Stimulated activated CD4-positive, alpha-beta T cell treated with anti-CD3 and anti-CD28 coated beads, Interleukin-12 subunit alpha, Interleukin-12 subunit beta, amount 100 ng/mL, for 48 hours (primary cell): ENCODE results near the gene MAGI1.
"Not testable (repeated sequence)": the region's sequence is repeated elsewhere in the genome, so short reads cannot be mapped to it uniquely, and the experiment has no call there.

Source experiments
- DNase-seq, 3 donors: peaks; one replicate each; pipeline ENCODE4 v3.0.0-alpha.2; 2020; ENCODE audit warnings: low read depth in 2 of 3, low spot score in 1 of 3

The MAGI1 gene

DNA sequence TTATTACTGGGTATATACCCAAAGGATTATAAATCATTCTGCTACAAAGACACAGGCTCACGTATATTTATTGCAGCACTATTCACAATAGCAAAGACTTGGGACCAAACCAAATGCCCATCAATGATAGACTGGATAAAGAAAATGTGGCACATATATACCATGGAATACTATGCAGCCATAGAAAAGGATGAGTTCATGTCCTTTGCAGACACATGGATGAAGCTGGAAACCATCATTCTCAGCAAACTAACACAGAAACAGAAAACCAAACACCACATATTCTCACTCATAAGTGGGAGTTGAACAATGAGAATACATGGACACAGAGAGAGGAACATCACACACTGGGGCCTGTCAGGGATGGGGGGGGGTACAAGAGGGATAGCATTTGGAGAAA, 495.3 kb downstream of the MAGI1 start:
- DNase-seq = not testable (repeated sequence)

DNA sequence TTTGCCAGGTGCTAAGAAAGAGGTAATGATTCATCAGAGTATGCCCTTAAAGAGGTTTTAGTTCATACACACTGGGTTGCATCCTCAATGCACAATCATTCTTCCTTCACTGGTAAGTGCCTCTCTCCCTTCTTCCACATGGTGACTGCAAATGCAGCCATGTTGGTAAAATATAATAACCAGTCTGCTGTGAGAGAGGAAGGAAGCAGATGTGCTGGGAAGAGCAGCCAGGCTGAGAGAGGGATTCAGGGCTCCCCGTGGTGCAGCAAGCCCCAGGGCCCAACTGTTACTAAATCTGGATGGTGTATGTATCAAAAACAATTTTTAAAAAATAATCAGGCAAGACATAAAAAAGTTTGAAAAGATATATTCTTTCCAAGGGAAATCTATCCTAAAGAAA, 498.1 kb downstream of the MAGI1 start:
- no peak for DNase-seq

DNA sequence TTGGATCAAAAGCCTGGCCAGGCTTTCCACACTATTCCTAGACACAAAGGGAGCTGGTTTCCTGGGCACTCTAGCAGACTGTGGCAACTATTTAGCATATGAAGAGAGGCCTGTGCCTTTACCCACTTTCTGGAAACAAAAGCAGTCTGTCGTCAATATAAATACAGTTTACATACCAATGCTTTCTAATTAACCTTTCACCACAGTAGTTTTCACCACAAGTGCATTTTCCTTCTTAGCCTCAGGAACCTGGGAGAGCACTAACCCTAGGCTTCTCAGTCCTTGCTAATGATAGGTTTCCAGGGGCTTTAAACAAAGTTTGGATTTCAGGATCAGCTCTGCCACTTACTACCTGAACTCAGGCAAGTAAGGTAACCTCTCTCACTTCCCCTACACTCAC, 499.1 kb downstream of the MAGI1 start:
- DNase-seq = no peak

DNA sequence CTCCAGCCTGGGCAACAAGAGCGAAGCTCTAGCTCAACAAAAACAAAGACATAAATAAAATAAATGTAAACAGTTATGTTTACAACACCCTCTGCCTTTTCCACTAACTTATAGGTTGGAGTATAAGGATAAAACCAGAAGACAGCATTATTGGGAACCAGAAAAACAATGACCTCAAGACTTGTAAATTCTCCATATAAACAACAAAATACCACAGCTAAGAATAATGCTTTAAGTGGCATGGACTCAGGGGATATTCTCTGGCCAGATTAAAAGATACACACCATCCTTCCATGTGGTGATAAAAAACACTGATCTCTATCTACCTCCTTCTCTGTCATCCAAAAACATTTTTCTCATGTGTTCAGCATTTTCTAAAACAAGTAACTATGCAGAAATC, 500.6 kb downstream of the MAGI1 start:
- DNase-seq = no peak

DNA sequence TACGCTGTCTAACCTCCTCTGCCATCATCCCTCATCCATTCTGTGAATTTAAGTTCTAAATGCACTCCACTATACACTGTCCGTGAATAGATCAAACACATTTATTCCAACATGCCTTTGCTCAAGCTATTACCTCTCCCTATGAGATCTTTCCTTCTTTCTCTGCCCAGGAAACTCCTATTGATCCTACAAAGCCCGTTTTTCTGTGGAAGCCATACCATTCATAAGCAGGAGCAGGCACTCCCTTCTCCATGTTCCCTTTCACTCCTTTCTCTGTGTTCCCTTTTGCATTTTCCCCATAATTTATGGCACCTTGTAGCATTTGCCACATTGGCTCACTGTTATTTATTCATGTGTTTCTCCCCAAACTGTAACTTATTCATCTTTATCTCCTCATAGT, 501.6 kb downstream of the MAGI1 start:
- DNase-seq = no peak

DNA sequence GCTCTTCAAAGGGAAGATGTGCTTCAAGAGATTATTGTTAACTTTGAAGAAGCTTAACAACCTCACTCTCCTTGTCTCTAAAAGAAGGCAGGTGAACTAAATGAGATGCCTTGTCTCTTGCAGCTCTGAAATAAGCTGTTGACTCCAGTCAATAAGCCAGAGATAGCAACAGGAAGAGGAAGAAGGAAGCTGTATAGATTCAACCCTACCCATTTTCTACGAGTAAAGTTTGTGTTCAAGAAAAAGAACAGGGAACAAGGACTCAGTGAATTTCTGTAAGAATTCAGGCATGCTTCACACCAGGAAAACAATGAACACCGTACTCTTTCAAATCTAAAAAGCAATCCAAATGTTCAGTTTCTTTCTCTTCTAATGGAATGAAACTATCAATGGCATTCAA, 503.5 kb downstream of the MAGI1 start:
- DNase-seq = no peak

DNA sequence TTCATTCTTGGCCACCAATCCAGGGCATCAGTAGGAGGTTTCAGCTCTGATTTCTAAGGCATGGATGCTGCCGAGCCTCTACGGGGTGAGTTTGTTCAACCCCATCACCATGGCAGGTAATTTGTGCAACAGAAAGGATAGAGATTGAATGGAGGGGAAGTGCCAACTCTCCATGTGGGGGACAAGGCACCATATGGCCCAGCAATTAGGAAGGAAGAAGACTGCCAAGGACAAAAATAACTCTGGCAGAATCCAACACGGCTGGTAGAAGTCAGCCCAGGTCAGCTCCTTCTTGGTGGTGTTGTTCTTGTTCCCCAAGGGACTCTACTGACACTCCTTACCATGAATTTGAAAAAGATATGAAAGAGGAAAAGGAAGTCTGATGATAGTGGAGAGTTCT, 503.9 kb downstream of the MAGI1 start:
- no peak for DNase-seq

DNA sequence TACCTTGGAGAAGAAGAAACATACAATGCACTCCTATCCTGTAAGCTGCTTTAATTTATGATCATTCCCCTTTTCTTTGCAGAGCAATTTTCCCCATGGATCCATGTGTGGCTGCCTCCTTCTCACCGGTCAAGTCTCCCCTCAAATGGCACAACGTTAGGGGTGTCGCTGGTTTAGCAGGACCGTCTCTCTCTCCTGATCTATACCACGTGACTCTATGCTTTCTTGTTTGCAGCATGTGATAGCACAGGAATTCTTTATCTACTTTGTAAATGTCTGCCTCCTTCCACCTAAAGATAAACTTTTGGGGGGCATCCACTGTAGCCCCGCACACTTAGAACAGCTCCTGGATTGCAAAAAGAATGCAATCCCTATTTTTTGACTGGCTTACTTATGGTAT, 506.0 kb downstream of the MAGI1 start:
- DNase-seq = no peak

DNA sequence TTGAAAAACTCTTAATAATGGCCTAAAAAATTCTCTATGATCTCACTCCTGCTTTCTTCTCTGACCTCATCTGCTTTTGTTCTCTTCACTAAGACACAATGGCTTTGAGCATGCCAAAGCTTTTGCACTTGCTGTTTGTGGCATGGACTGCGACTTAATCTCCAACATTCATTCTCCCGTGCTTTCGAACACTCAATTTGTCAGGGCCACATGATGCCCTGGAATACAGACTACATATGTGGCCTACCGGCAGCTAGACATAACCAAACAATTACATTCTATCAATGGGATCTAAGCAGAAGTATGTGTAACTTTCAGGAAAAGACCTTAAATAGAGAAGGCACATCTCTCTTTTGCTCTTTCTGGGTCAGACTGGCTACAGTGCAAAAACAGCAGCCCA, 506.5 kb downstream of the MAGI1 start:
- DNase-seq = no peak

DNA sequence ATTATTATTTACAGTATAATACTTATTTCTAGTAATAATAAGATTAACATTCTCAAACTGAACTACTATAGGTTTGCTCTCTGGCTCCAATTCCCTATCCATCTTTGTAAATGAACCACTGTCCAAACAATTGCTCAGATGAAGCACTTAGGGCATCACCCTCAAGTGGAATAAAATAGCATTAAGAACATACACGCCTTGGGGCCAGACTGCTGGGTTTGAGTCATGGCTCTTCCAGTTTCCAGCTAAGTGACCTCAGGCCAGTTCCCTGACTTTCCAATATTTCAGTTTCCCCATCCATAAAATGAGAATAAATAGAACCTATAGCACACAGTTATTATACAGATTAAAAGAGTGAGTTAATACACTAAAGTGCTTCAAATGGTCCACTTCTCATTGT, 507.2 kb downstream of the MAGI1 start:
- DNase-seq = no peak

DNA sequence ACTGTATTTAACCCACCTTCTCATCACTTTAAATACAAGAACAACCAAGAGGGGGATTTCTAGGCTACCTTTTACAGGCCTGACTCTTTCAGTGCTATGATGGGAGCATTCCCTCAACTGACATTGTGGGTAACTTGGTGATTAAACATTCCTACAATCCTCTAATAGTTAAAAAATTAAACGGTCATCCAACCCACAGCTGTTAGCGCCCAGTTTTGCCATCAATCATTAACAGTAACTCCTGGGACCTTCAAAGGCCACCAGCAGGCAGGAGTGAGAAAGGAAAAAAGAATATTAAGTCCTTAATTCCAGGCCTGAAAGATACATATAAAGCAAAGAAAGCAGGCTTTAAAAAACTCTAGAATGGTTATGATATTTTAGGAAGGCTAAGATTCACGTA, 512.1 kb downstream of the MAGI1 start:
- no peak for DNase-seq

DNA sequence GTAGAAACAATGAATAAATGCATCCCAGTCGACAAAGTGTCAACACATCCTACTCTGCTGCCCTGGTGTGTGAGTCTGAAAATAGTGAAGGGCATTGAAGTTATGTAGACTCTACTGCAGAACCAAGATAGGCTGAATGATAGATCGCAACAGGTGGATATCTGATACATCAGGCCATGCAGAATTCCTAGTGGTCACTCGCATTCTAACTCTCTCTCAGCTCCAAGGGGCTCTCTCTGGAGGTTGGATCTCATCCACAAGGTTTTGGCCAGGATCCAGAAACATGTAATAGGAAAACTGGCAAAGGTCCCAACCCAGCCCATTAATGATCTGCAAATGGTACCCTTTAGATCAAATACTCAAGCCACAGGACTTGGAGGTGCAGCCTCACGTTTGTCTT, 514.1 kb downstream of the MAGI1 start:
- no peak for DNase-seq

DNA sequence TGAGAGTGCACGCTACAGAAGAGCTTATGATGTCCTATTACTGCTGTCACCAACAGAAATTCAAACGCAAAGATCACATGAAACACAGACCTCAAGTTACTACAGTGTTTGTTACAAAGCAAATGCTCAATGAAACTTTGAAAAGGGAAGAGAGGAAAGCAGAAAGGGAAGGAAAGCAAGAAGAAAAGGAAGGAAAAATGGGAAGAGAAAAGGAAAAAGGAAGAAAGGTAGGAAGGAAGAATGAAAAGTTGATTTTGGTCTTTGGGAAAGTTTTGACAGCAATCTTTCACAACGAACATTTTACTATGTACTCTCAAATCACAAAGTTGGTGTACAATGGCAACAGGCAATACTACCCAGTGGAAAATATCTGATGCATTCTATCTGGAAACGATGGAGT, 514.8 kb downstream of the MAGI1 start:
- DNase-seq = no peak

DNA sequence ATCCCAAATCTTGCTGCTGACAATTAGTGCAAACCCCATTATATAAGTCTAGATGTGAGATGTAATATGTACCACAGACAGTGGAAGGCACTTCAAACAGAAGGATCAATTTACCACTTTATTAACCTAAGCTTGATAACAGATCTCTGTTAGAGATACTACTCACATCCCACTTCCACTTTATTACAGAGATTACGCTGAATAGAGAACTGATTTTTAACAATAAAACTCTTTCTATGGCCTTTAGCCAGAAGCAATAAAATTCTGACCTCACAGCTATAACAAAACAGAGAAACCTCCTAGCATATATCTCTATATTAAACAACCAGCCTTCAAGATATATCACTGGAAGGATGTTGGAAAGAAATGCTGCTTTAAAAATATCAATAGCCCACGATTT, 517.7 kb downstream of the MAGI1 start:
- no peak for DNase-seq

DNA sequence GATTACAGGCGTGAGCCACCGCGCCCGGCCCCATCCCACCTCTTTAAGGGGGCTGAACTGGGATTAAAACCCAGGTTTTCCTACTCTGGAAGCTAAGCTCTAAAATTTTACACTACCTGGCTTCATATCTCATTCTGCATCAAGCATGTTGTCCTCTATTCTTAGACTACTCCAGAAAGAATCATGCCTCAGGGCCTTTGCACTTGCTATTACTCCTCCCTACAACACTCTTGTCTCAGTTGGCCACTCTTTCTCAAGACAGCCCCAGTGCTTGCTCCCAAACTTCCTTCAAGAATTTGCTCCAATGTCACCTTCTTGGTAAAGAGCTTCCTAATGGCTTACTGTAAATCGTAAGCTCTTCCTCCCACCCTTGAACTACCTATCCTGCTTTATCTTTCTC, 521.7 kb downstream of the MAGI1 start:
- no peak for DNase-seq

DNA sequence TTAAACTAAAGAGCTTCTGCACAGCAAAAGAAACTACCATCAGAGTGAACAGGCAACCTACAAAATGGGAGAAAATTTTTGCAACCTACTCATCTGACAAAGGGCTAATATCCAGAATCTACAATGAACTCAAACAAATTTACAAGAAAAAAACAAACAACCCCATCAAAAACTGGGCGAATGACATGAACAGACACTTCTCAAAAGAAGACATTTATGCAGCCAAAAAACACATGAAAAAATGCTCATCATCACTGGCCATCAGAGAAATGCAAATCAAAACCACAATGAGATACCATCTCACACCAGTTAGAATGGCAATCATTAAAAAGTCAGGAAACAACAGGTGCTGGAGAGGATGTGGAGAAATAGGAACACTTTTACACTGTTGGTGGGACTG, 524.4 kb downstream of the MAGI1 start:
- DNase-seq = not testable (repeated sequence)

DNA sequence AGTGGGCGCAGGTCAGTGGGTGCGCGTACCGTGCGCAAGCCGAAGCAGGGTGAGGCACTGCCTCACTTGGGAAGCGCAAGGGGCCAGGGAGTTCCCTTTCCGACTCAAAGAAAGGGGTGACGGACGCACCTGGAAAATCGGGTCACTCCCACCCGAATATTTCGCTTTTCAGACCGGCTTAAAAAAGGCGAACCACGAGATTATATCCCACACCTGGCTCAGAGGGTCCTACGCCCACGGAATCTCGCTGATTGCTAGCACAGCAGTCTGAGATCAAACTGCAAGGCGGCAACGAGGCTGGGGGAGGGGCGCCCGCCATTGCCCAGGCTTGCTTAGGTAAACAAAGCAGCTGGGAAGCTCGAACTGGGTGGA, 529.3 kb downstream of the MAGI1 start:
- not testable (repeated sequence) for DNase-seq

DNA sequence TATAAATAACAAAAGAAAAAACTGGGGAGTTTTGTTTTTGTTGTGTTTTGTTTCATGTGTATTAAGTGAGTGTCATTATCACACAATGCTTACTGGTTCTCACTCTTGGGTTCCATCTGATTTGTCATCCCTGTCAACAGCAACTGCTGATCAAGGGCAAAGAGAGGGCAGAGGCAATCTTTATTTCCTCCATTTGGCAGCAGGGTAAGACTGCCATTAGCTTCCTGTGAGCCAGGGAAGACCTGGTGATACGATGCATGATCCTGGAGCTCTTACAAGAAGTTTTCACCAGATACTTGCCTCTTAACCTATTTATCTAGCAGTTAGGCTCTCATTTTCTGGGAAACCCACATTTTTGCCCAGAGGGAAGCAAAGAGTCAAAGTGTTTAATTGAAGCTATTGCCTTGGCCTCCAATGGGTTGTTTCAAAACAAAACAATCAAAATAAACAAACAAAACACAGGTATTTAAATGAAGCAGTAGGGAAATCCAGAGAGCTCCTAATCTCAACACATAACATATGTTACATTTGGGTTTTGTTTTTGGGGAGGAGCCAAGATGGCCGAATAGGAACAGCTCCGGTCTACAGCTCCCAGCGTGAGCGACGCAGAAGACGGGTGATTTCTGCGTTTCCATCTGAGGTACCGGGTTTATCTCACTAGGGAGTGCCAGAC, 529.8 kb downstream of the MAGI1 start:
- DNase-seq = no peak

DNA sequence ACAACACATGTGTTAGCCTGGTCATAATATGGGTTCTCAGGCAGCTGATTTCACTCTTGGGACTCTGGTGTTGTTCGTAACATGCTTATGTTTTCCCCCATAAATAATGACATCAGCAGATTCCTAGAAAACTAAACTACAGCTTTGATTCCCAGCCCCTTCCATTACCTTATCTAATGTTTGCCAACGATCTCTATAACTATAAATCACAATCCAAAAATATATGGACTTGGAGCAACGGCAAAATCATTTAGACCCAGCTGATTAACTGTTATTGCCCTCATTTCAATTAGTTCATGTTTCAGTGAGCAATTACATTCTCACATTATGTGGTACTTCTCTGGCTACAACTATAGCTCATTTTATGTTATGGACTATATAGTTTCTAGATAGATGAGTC, 531.3 kb downstream of the MAGI1 start:
- no peak for DNase-seq

DNA sequence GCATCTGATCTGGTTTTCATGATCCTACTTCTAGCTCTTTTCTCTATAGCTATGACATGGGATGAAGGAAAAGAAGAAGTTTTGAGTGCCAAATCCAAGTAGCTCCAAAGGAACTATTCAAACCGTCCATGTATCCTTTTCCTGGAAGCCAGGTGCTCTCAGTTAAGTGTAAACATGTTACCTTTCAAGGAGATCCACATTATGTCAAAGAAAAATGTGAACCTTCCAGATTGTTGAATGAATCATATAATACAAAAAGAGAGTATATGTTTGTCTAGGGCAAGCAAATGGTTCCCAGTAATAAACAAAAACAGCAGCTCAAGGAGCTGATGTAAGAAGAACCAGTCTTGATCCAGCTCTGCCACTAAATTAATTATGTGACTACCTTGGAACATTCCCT, 534.9 kb downstream of the MAGI1 start:
- no peak for DNase-seq

DNA sequence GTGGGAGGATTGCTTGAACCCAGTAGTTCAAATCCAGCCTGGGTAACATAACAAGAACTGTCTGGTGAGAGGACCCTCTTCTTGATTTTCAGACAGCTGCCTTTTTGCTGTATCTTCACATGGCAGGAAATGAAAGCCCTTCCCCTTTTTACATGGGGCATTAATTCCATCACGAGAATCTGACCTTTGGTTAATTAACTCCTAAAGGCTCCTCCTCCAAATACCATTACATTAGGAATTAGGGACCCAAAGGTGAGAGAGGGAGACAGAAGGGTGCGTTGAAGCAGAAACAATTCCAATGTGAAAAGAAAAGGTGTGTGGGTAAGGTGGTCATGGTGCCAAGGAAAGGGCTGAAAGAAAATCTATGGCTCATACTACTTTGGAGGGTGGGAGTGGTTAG, 536.2 kb downstream of the MAGI1 start:
- no peak for DNase-seq

DNA sequence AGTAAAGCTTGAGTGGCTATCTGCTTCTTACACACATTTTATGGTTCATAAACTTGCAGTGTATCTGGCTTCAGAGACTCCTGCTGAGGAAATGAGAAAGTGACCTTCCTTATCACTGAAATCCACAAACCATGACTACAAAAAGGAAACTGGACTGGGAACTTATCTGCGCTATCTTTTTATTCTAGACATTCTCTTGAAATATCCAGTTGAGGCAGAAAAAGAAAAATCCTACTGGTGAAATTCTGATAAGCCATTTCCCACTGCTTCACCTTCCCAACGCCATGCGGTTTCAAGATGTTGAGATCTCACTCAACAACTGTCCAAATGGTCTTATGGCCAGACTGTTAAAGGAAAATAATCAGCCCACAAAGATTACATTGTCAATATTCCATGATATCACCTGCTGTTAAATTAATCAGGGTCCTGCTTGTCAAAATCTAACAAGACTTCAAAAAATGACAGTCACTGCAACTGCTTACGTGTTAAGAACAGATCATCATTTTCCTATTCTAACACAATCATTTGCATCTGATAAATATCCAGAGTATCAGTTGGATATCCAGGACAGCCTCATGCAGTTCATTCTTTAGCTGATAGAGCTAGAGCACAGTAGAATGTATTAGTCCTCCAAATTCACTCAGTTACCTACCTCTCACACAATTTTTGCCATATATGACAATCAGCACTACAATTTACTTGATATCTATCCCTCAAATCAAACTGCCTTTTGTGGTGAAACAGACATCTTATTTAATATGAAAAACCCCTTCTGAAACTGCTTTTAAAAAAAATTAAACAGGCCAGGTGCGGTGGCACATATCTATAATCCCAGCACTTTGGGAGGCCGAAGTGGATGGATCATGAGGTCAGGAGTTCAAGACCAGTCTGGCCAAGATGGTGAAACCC, 538.1 kb downstream of the MAGI1 start:
- DNase-seq = no peak

DNA sequence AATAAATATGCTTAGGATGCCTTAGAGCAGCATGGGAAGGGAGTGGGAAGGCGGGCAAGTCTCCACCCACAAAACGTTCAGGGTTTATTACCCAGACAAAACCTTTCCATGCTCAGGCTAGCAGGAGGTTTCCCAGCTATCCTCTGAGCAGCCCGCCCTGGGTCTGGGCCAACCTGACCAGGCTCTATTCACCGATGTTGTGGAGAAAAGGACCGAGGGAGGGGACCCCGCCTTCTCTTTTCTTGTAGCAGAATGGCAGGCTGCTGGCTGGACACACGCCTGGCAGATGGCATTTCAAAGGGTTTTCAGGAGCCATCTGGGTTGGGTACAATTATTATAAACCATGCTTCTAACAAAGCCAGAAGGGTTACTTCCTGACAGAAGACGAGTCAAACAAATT, 540.9 kb downstream of the MAGI1 start:
- no peak for DNase-seq
